COLO829 (cell line): ENCODE data around the gene TCF25.
"Not testable (repeated sequence)": the region's sequence is repeated elsewhere in the genome, so short reads cannot be mapped to it uniquely, and the experiment has no call there.

Experiments used
- DNase-seq: peaks from one replicate; pipeline ENCODE4 v3.0.0; 2012; ENCODE audit warnings: low spot score

TCF25 gene, protein sequence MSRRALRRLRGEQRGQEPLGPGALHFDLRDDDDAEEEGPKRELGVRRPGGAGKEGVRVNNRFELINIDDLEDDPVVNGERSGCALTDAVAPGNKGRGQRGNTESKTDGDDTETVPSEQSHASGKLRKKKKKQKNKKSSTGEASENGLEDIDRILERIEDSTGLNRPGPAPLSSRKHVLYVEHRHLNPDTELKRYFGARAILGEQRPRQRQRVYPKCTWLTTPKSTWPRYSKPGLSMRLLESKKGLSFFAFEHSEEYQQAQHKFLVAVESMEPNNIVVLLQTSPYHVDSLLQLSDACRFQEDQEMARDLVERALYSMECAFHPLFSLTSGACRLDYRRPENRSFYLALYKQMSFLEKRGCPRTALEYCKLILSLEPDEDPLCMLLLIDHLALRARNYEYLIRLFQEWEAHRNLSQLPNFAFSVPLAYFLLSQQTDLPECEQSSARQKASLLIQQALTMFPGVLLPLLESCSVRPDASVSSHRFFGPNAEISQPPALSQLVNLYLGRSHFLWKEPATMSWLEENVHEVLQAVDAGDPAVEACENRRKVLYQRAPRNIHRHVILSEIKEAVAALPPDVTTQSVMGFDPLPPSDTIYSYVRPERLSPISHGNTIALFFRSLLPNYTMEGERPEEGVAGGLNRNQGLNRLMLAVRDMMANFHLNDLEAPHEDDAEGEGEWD

DNA sequence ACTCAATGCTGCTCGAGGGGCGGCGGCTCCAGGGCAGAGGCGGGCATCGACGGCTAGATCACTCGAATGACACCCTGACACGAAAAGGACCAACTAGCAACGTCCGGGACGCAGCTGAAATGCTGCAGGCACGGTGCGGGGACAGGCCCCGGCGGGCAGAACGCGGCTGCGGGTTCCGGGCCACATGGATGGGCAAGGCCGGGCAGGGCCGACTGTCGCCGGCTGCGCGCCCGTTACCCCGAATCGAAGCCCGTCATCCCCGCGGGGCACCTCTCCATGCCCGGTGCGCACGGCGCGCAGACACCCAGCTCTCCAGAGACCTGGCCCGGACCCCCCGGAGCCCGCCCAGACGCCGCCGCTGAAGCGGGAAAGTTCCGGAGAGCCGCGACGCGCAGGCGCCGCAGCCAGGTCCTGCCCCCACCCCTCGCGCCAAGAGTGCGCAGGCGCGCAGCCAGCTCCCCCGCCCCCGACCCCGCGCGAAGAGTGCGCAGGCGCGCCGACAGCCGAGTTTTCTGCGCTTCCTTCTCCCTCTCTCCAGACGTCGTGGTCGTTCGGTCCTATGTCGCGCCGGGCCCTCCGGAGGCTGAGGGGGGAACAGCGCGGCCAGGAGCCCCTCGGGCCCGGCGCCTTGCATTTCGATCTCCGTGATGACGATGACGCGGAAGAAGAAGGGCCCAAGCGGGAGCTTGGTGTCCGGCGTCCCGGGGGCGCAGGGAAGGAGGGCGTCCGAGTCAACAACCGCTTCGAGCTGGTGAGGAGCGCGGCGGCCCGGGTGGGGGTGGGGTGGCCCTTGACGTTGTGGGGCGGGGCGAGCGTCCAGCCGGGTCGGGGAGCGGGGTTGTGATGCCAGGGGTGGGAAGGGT lies at the start of gene TCF25:
TSS of gene TCF25 (plus strand) at position 484 of the 863 bp plus-strand sequence. CDS start at position 560, 76 bp downstream.
- peak; percentile 76 for DNase-seq

DNA sequence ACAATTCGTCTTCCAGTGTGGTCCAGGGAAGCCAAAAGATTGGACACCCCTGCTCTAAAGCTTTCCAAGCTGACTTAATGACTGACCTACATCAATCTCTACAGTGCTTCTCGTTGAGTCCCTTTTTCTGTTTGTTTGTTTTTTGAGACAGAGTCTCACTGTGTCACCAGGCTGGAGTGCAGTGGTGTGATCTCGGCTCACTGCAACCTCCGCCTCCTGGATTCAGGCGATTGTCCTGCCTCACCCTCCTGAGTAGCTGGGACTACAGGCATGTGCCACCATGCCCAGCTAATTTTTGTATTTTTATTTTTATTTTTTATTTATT lies 49.6 kb upstream of the TCF25 start:
- DNase-seq = not testable (repeated sequence)

DNA sequence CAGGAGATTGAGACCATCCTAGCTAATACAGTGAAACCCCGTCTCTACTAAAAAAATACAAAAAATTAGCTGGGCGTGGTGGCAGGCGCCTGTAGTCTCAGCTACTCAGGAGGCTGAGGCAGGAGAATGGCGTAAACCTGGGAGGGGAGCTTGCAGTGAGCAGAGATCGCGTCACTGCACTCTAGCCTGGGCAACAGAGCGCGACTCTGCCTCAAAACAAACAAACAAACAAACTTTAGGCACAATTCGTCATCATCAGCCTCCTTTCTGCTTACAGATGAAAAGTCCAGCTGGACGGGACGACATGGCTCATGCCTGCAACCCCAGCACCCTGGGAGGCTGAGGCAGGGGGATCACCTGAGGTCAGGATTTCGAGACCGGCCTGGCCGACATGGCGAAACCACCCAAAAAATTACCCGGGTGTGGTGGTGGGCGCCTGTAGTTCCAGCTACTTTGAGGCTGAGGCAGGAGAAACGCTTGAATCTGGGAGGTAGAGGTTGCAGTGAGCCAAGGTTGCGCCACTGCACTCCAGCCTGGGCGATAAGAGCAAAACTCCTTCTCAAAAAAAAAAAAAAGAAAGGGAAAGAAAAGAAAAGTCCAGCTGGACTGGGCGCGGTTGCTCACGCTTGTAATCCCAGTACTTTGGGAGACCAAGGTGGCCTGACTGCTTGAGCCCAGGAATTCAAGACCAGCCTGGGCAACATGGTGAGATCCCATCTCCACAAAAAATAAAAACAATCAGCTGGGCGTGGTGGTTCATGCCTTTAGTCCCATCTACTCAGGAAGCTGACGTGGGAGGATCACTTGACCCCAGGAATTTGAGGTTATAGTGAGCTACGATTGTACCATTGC lies 46.6 kb upstream of the TCF25 start:
- DNase-seq = no peak

- no peak for DNase-seq
These were observed 45.8 kb upstream of the TCF25 start for GRCh38 chr16:89827383-89828198.

GRCh38 chr16:89828199-89828869 lies 45.1 kb upstream of the TCF25 start, which contains the start of gene SPIRE2:
TSS of gene SPIRE2 (plus strand) at chr16:89828475. CDS start at chr16:89828551, 76 bp downstream.
- peak; percentile 9 for DNase-seq

GRCh38 chr16:89828870-89829629 lies 44.3 kb upstream of the TCF25 start:
- no peak for DNase-seq

DNA sequence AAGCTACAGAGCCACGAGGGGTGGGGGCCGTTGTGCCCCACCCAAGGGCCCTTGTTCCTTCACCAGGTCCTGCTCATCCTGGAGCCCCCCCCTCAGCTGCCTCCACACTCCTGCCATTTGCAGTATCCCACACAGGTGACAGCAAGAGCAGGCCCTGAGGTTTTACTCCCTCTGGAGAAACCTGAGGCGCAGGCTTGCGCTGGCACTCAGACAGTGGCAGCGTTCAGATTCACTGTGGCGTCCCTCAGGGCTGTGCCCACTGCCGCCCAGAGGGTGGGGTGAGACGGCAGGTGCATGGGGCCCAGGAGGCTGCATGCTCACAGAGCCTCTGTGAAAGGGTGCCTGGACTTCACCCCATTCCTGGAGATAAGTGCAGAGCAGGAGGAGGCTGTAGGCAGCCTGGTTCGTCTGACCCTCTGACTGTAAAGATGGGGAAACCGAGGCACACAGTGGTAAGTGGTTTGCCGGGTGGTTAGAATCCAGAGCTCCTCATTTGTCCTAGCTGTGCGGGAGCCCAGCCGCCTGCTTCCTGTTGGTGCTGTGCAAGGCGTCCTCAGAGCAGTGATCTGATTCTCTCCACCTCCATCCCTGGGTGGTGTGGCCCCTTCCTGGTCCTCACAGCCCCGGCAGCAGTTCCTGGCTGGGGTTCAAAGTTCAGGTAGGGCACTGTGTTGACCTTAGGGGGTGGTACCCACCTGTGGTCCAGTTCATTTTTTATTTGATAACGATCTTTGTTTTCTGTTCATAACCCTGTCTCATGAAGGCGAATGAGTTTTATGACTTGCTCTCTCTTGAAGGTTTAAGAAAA lies 43.6 kb upstream of the TCF25 start:
- no peak for DNase-seq

- no peak for DNase-seq
These were observed 41.5 kb upstream of the TCF25 start for GRCh38 chr16:89831810-89832328.

- DNase-seq = not testable (repeated sequence)
These were observed 39.6 kb upstream of the TCF25 start for GRCh38 chr16:89833664-89834363.

- not testable (repeated sequence) for DNase-seq
These were observed 38.5 kb upstream of the TCF25 start for GRCh38 chr16:89834813-89835363.

- DNase-seq = not testable (repeated sequence)
These were observed 36.9 kb upstream of the TCF25 start for GRCh38 chr16:89836484-89836883.

GRCh38 chr16:89837014-89837546 lies 36.3 kb upstream of the TCF25 start:
- no peak for DNase-seq

- DNase-seq = no peak
These were observed 32.1 kb upstream of the TCF25 start for GRCh38 chr16:89841275-89841674.

GRCh38 chr16:89842471-89843408 lies 30.7 kb upstream of the TCF25 start:
- no peak for DNase-seq

DNA sequence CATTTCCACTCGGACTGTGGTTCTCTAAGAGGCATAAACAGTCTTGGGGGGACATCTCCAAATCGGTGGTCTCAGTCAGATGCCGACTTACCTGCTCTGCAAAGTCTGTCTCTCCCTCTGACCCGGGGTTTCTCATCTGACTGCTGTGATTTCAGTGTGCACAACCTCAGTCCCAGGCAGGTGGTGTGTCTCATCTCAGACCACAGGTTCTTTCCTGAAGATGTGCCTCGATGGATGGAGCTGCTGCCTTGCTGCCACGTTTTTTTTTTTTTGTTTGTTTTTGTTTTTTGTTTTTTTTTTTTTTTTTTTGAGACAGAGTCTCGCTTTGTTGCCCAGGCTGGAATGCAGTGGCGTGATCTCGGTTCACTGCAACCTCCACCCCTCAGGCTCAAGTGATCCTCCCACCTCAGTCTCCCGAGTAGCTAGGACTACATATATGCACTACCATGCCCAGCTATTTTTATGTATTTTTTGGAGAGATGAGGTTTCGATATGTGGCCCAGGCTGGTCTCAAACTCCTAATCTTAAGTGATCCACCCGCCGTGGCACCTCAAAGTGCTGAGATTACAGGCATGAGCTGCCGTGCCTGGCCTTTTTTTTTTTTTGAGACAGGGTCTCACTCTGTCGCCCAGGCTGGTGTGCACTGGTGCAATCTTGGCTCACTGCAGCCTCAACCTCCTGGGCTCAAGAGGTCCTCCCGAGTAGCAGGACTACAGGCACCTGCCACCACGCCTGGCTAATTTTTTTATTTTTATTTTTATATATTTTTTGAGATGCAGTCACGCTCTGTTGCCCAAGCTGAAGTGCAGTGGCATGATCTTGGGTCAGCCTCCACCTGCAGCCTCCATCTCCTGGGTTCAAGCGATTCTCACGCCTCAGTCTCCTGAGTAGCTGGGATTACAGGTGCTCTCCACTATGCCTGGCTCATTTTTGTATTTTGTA lies 29.7 kb upstream of the TCF25 start:
- no peak for DNase-seq
